SK-N-SH (cell line): Measurements from ENCODE around the gene GPR17. TPM values are rescaled to one million over a fixed set of nuclear protein-coding genes. Genes with fewer than 3 reads are reported as not detected.

Source experiments
- CTCF ChIA-PET: fragments of 300-600, 350-600 bp; formaldehyde crosslinking; extraction: SDS; loops from one replicate; lab custom pipeline; 2021; lab: Yijun Ruan, JAX
- POLR2A ChIA-PET: fragments of 350-600 bp; sonication (Branson Sonifier 250); formaldehyde crosslinking; extraction: SDS; loops from one replicate; lab custom pipeline; 2020; ENCODE audit warnings: antibody characterized with exemption, inconsistent platforms; lab: Yijun Ruan, JAX
- DNase-seq: peaks from one replicate; pipeline ENCODE4 v3.0.0; 2012
- H2AFZ ChIP-seq: fragments of 200-600 bp; sonication (generic); 2 replicates; pipeline ENCODE4 v1.8.1; 2016; ENCODE audit warnings: antibody characterized with exemption, mild to moderate bottlenecking, low read depth
- H3F3A ChIP-seq: fragments of 200-600 bp; sonication (generic); replicated peaks from 2 replicates; pipeline ENCODE3; 2016; ENCODE audit warnings: antibody characterized with exemption, mild to moderate bottlenecking; ENCODE audit not compliant: insufficient read depth
- H3K27ac ChIP-seq, 2 experiments: fragments of 200-500 bp in 1 of 2; fragments of 200-600 bp in 1 of 2; sonication (Bioruptor generic) in 1 of 2; sonication (generic), shearing (Covaris generic) in 1 of 2; 2 replicates each; pipeline versions ENCODE4 v1.5.1 to v1.6.1; 2014 to 2016; ENCODE audit warnings: low read depth in 2 of 2, inconsistent platforms in 1 of 2, low read length in 1 of 2, mild to moderate bottlenecking in 1 of 2, mixed read lengths in 1 of 2
- H3K27me3 ChIP-seq: fragments of 200-600 bp; sonication (generic), shearing (Covaris generic); 2 replicates; pipeline ENCODE4 v1.6.1; 2016; ENCODE audit warnings: mixed run types; ENCODE audit not compliant: insufficient read depth
- H3K36me3 ChIP-seq, 2 experiments: fragments of 200-500 bp in 1 of 2; fragments of 200-600 bp in 1 of 2; sonication (Bioruptor generic) in 1 of 2; sonication (generic) in 1 of 2; replicated peaks in 1 of 2; 2 replicates each; pipeline versions ENCODE3 to v1.5.1; 2014 to 2016; ENCODE audit warnings: low read length in 1 of 2, mild to moderate bottlenecking in 1 of 2; ENCODE audit not compliant: insufficient read depth in 2 of 2, control insufficient read depth in 1 of 2
- H3K4me1 ChIP-seq, 2 experiments: fragments of 200-500 bp in 1 of 2; fragments of 200-600 bp in 1 of 2; sonication (Bioruptor generic) in 1 of 2; sonication (generic), shearing (Covaris generic) in 1 of 2; 2 replicates each; pipeline versions ENCODE4 v1.5.1 to v1.6.1; 2014 to 2016; ENCODE audit warnings: low read depth in 1 of 2, low read length in 1 of 2, mixed run types in 1 of 2; ENCODE audit not compliant: insufficient read depth in 2 of 2, control insufficient read depth in 1 of 2
- H3K4me2 ChIP-seq: fragments of 200-600 bp; sonication (generic), shearing (Covaris generic); 2 replicates; pipeline ENCODE4 v1.6.1; 2017; ENCODE audit warnings: mixed run types
- H3K4me3 ChIP-seq, 2 experiments: fragments of 200-500 bp in 1 of 2; fragments of 200-600 bp in 1 of 2; sonication (Bioruptor generic) in 1 of 2; sonication (generic), shearing (Covaris generic) in 1 of 2; 2 replicates each; pipeline versions ENCODE4 v1.5.1 to v1.8.1; 2014 to 2016; ENCODE audit warnings: low read depth in 2 of 2, inconsistent platforms in 1 of 2, low read length in 1 of 2, mild to moderate bottlenecking in 1 of 2, mixed read lengths in 1 of 2, moderate library complexity in 1 of 2
- H3K79me2 ChIP-seq: fragments of 200-600 bp; sonication (generic); 2 replicates; pipeline ENCODE4 v1.8.1; 2017; ENCODE audit warnings: mild to moderate bottlenecking; ENCODE audit not compliant: insufficient read depth
- H3K9ac ChIP-seq: fragments of 200-600 bp; sonication (generic); 2 replicates; pipeline ENCODE4 v1.6.1; 2017; ENCODE audit warnings: mixed run types
- H3K9me2 ChIP-seq: fragments of 200-600 bp; sonication (generic); 2 replicates; pipeline ENCODE4 v1.6.1; 2017; ENCODE audit warnings: mixed run types
- H3K9me3 ChIP-seq: fragments of 200-600 bp; sonication (generic); 2 replicates; pipeline ENCODE4 v1.6.1; 2017; ENCODE audit warnings: mixed run types, mild to moderate bottlenecking, moderate library complexity
- H4K20me1 ChIP-seq: fragments of 200-600 bp; sonication (generic); 2 replicates; pipeline ENCODE4 v1.6.1; 2017; ENCODE audit warnings: mild to moderate bottlenecking, mixed run types; ENCODE audit not compliant: insufficient read depth
- CHD2 ChIP-seq: fragments of 150-350 bp; IDR thresholded peaks from 2 replicates; pipeline ENCODE4 v1.6.1; 2018; ENCODE audit warnings: low read length; ENCODE audit not compliant: partially characterized antibody
- EZH2phosphoT487 ChIP-seq: fragments of 200-600 bp; sonication (generic); IDR thresholded peaks from 2 replicates; pipeline ENCODE4 v1.6.1; 2017; ENCODE audit warnings: low read depth, mixed run types, mild to moderate bottlenecking, antibody characterized with exemption, moderate library complexity, borderline replicate concordance
- FOXJ3 ChIP-seq: sonication (generic); formaldehyde crosslinking; IDR thresholded peaks from 2 replicates; pipeline ENCODE4 v1.5.1; 2020; ENCODE audit warnings: mild to moderate bottlenecking, missing genetic modification reagents
- GABPA ChIP-seq: IDR thresholded peaks from 2 replicates; pipeline ENCODE4 v1.4.0; 2012; ENCODE audit warnings: low read depth, mild to moderate bottlenecking
- IRF3 ChIP-seq: fragments of 150-350 bp; IDR thresholded peaks from 2 replicates; pipeline ENCODE4 v1.6.1; 2016; ENCODE audit warnings: mild to moderate bottlenecking, low read depth, low read length
- MXI1 ChIP-seq: IDR thresholded peaks from 2 replicates; pipeline ENCODE4 v1.6.1; 2012; ENCODE audit warnings: mild to moderate bottlenecking, low read depth, low read length, improper control_type of control experiment
- NFIC ChIP-seq: IDR thresholded peaks from 2 replicates; pipeline ENCODE4 v1.4.0; 2012; ENCODE audit warnings: borderline replicate concordance
- NRF1 ChIP-seq: IDR thresholded peaks from 2 replicates; pipeline ENCODE4 v1.6.1; 2012; ENCODE audit warnings: low read depth, mild to moderate bottlenecking, low read length
- PBX3 ChIP-seq: IDR thresholded peaks from 2 replicates; pipeline ENCODE4; 2012
- POLR2AphosphoS5 ChIP-seq: IDR thresholded peaks from 2 replicates; pipeline ENCODE4 v1.6.1; 2012; ENCODE audit warnings: low read depth, low read length
- RAD21 ChIP-seq: IDR thresholded peaks from 2 replicates; pipeline ENCODE4 v1.6.1; 2012; ENCODE audit warnings: mild to moderate bottlenecking, low read length
- RFX5 ChIP-seq: IDR thresholded peaks from 2 replicates; pipeline ENCODE4 v1.6.1; 2012; ENCODE audit warnings: mild to moderate bottlenecking, improper control_type of control experiment, low read length
- RXRA ChIP-seq: IDR thresholded peaks from 2 replicates; pipeline ENCODE4 v1.4.0; 2012; ENCODE audit warnings: low read depth, mild to moderate bottlenecking, borderline replicate concordance
- SIN3A ChIP-seq: IDR thresholded peaks from 2 replicates; pipeline ENCODE4 v1.6.1; 2012; ENCODE audit warnings: low read depth, mild to moderate bottlenecking, low read length, moderate library complexity, borderline replicate concordance
- SMC3 ChIP-seq: IDR thresholded peaks from 2 replicates; pipeline ENCODE4 v1.6.1; 2012; ENCODE audit warnings: low read depth, low read length, improper control_type of control experiment
- TAF1 ChIP-seq: IDR thresholded peaks from 2 replicates; pipeline ENCODE4 v1.6.1; 2012; ENCODE audit warnings: low read depth, mild to moderate bottlenecking, low read length, moderate library complexity, borderline replicate concordance
- TCF12 ChIP-seq: IDR thresholded peaks from 2 replicates; pipeline ENCODE4 v1.4.0; 2012
- USF1 ChIP-seq: IDR thresholded peaks from 2 replicates; pipeline ENCODE4 v1.4.0; 2012; ENCODE audit warnings: low read depth, borderline replicate concordance
- USF2 ChIP-seq: fragments of 150-350 bp; IDR thresholded peaks from 2 replicates; pipeline ENCODE4 v1.6.1; 2017; ENCODE audit warnings: antibody characterized with exemption, low read length, low read depth, borderline replicate concordance
- ZBTB33 ChIP-seq: IDR thresholded peaks from 2 replicates; pipeline ENCODE4 v1.4.0; 2012; ENCODE audit warnings: low read depth, borderline replicate concordance
- WGBS: methylation state at CpG from one replicate; pipeline ENCODE4 v1.1.6; 2017; ENCODE audit warnings: low lambda C conversion rate; 5-methylcytosine and 5-hydroxymethylcytosine counted together
- polyA plus RNA-seq, 3 experiments: library from polyadenylated mRNA; depleted of rRNA; stranded (reverse); fragments of >200 nt; gene quantifications; 2 replicates each; pipeline ENCODE4 v1.2.3, GENCODE V29; 2012

The GPR17 gene
- polyA plus RNA-seq, 1 of the 3 experiments (the other 2 are of a cell fraction): 0.03 TPM

- Histone ChIP-seq H4K20me1 (no peaks in the 10 kb centered on the region), H3K36me3 (no peaks in the 10 kb centered on the region)
- TF ChIP-seq MXI1: no peak
- no peak for TF ChIP-seq FOXJ3 (CRISPR knock-in tag)
- no peak for TF ChIP-seq TCF12
- no peak for TF ChIP-seq SMC3
- no peak for TF ChIP-seq CHD2
- no peak for TF ChIP-seq EZH2phosphoT487
- TF ChIP-seq PBX3: no peak
- TF ChIP-seq TAF1: no peak
- TF ChIP-seq NFIC: no peak
- TF ChIP-seq, all 33 proteins: peak for 0
- POLR2A ChIA-PET: no interaction called here
- Histone ChIP-seq H2AFZ (no peak overlapping the region), H3K9me2 (no peaks in the 10 kb centered on the region), H3K4me2 (no peak overlapping the region), H3K79me2 (no peaks in the 10 kb centered on the region), H3K27me3 (no peaks in the 10 kb centered on the region), H3K9ac (no peak overlapping the region), H3K27ac (no peak overlapping the region), H3K9me3 (no peaks in the 10 kb centered on the region), H3K4me3 (no peak overlapping the region), H3K4me1 (peaks cover 0 to 38% of the 10 kb centered on the region in 2 experiments; a peak in 1 of 4 replicates), H3F3A (no peaks in the 10 kb centered on the region)
- WGBS: 88% methylated on average over 14 of the region's 15 CpGs
- CTCF ChIA-PET: no interaction called here
- DNase-seq: no peak
Measured at GRCh38 chr2:127656569-127657231, 10.7 kb downstream of the GPR17 start.

- H3K9ac ChIP-seq: no peak overlapping the region
- no peaks in the 10 kb centered on the region for H4K20me1 ChIP-seq
- peaks cover 0 to 39% of the 10 kb centered on the region in 2 experiments; a peak in 1 of 4 replicates for H3K4me1 ChIP-seq
- H3K9me2 ChIP-seq: no peaks in the 10 kb centered on the region
- DNase-seq: no peak
- no peaks in the 10 kb centered on the region for H3K36me3 ChIP-seq
- whole genome bisulfite sequencing: 91% methylated on average over 12 of the region's 17 CpGs
- no peaks in the 10 kb centered on the region for H3K9me3 ChIP-seq
- H3K79me2 ChIP-seq: no peaks in the 10 kb centered on the region
- ChIA-PET CTCF (no interaction called here), POLR2A (no interaction called here)
- H2AFZ ChIP-seq: no peak overlapping the region
- no peaks in the 10 kb centered on the region for H3F3A ChIP-seq
- no peaks in the 10 kb centered on the region for H3K27me3 ChIP-seq
- no peak overlapping the region for H3K27ac ChIP-seq
- H3K4me3 ChIP-seq: no peak overlapping the region
- TF ChIP-seq PBX3: no peak
- no peak for TF ChIP-seq IRF3
- no peak for TF ChIP-seq POLR2AphosphoS5
- TF ChIP-seq RXRA: no peak
- TF ChIP-seq ZBTB33: no peak
- TF ChIP-seq NRF1: no peak
- TF ChIP-seq RFX5: no peak
- TF ChIP-seq MXI1: no peak
- no peak for TF ChIP-seq USF2
- TF ChIP-seq TCF12: no peak
- no peak for TF ChIP-seq RAD21
- TF ChIP-seq SIN3A: no peak
- TF ChIP-seq GABPA: no peak
- no peak for TF ChIP-seq USF1
- H3K4me2 ChIP-seq: no peak overlapping the region
Measured at GRCh38 chr2:127657232-127657595, 11.3 kb downstream of the GPR17 start.
